Urinary bladder (tissue), 4 donors: ENCODE results near the gene ZNF143. TPM values are rescaled to one million over a fixed set of nuclear protein-coding genes. Genes with fewer than 3 reads are reported as not detected.

Source experiments
- DNase-seq: peaks from one replicate; pipeline ENCODE4 v3.0.0-alpha.2; 2015; ENCODE audit errors: extremely low spot score
- H3K27ac ChIP-seq: one replicate; pipeline ENCODE4 v1.5.1; 2013; ENCODE audit warnings: low read depth, mild to moderate bottlenecking, moderate library complexity
- H3K36me3 ChIP-seq: one replicate; pipeline ENCODE4 v1.6.1; 2013; ENCODE audit warnings: mild to moderate bottlenecking, moderate library complexity; ENCODE audit not compliant: insufficient read depth
- H3K4me1 ChIP-seq: one replicate; pipeline ENCODE4 v1.6.1; 2013; ENCODE audit warnings: mild to moderate bottlenecking, moderate library complexity; ENCODE audit not compliant: insufficient read depth
- H3K4me3 ChIP-seq: one replicate; pipeline ENCODE4 v1.5.1; 2013; ENCODE audit warnings: low read depth, low read length
- WGBS: extraction: QIAGEN DNeasy Blood & Tissue Kit; methylation state at CpG from one replicate; pipeline ENCODE4 v1.1.7; 2013; 5-methylcytosine and 5-hydroxymethylcytosine counted together
- polyA plus RNA-seq: library from polyadenylated mRNA; stranded (reverse); fragments of 200-250 nt; gene quantifications from one replicate; pipeline ENCODE4 v1.2.3, GENCODE V29; 2013
- total RNA-seq: library from RNA; depleted of rRNA; stranded (reverse); fragments of >200 nt; gene quantifications from one replicate; pipeline ENCODE4 v1.2.3, GENCODE V29; 2014
- donor health status: healthy with polysubstance abuse.
- donor health status: healthy.

The ZNF143 gene
- total and polyA plus RNA-seq, 2 donors, result 23.4 to 28.8 TPM

DNA sequence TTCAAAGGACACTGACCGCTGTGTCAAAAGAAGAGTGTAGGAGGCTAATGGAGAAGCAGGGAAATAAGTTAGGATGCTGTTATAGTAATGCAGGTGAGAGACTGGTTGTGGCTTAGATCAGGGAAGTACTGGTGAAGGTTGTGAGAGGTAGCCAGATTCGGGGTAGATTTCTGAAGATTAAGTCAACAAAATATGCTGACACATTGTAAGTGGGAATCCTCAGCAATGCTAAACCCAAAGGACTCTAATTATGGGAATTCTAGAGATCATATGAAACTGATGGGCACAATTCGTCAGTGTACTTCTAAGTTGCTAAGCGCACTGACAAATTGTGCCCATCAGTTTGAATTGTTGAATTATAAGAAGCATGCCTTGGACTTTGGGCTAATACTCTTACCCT, 10.0 kb downstream of the ZNF143 start:
- Histone ChIP-seq H3K27ac (no peak overlapping the region), H3K4me1 (no peaks in the 10 kb centered on the region), H3K4me3 (no peak overlapping the region), H3K36me3 (peaks cover 7% of the 10 kb centered on the region)
- 90% methylated on average over 4 of the region's 4 CpGs for WGBS
- no peak for DNase-seq

DNA sequence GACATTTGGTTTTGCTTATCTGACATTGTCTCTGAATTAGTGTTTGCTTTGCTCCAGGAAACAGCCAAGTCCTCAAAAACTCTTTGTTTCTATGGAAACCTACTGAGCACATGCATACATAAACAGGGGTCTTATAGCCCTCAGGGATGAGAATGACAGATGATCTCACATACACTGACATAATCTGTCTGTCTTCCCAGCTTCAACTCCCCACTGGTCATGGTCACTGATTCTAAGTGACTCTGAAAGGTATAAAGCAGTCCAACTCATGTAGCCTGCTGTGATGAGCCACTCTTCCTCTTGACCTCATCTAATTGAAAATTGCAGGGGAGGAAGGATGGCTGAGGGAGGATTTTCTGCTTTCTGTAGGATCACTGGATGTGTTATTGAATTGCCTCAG, 12.6 kb downstream of the ZNF143 start:
- Histone ChIP-seq H3K4me3 (no peak overlapping the region), H3K27ac (no peak overlapping the region), H3K4me1 (no peaks in the 10 kb centered on the region), H3K36me3 (peaks cover 5% of the 10 kb centered on the region)
- no peak for DNase-seq

DNA sequence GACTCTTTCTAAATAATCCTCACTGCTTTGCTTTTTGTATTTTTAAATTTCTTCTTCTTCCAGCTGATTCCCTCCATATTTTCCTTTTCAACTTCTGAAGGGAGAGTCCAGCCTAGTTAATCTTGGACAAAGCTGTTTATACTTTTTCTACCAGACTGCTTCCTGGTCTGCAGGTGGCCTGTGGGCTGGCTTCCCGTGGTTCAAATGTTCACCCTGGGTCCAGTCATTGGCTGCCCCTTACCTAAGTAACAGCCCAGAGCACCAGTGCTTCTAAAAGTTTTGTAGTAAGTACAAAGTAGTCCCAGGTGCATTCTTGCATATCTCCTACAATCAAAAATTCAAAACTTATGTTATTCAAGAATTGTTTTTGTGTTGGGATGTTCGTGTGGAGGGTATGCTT, 19.1 kb downstream of the ZNF143 start:
- no peak overlapping the region for H3K27ac ChIP-seq
- no peak overlapping the region for H3K4me3 ChIP-seq
- no peak for DNase-seq
- peaks cover 7% of the 10 kb centered on the region for H3K36me3 ChIP-seq
- 81% methylated on average over 2 of the region's 2 CpGs for whole genome bisulfite sequencing
- no peaks in the 10 kb centered on the region for H3K4me1 ChIP-seq

DNA sequence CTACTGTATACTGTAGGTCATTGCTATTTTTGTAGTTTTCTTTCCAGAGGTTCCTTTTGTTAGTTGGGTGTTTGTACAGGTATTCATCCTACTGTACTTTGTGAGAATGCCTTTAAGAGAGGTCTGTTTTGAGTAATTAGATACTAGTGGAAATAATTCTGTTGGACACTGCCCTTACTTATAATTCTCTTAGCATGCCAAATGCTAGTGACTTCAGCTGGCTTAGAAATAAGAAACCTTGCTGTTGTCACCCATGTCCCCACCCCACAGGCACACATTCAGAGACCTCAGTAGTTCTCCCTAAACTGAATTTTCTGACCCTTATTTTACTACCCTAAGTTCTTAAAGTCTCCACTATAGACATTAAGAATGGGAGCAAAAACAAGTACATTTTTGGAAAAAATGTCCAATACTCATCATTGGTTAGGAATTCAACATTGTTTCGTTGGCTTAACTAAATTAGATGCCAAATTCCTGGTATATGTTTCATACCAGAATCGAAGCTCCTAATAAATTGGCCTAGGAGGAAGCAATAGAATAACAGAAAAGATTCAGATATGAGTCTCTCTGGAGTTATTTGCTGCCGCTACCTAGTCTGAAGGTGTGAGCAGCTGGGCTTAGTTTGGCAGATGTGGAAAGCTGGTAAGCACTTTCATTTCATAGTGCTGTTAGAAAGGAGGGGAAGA, 28.4 kb downstream of the ZNF143 start:
- Histone ChIP-seq H3K4me3 (no peak overlapping the region), H3K4me1 (no peaks in the 10 kb centered on the region), H3K36me3 (peaks cover 1% of the 10 kb centered on the region), H3K27ac (no peak overlapping the region)
- DNase-seq, result no peak
- WGBS, result 69% methylated on average over 3 of the region's 3 CpGs

DNA sequence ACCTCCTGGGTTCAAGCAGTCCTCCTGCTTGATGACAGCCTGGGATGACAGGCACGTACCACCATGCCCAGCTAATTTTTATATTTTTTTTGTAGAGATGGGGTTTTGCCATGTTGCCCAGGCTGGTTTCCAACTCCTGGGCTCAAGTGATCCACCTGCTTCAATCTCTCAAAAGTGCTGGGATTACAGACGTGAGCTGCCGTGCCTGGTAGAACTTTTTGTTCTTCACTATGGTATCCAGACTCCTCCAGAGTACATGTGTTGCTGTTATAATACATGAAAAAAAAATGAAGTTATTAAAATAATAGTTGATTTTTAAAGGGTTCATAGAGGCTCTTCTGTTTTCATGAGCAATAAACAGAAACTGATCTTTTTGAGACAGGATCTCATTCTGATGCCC, 29.6 kb downstream of the ZNF143 start:
- H3K27ac ChIP-seq, result no peak overlapping the region
- no peak for DNase-seq
- H3K4me3 ChIP-seq, result no peak overlapping the region
- no peaks in the 10 kb centered on the region for H3K4me1 ChIP-seq
- WGBS, result 99% methylated on average over 3 of the region's 3 CpGs
- H3K36me3 ChIP-seq, result peaks cover 2% of the 10 kb centered on the region

DNA sequence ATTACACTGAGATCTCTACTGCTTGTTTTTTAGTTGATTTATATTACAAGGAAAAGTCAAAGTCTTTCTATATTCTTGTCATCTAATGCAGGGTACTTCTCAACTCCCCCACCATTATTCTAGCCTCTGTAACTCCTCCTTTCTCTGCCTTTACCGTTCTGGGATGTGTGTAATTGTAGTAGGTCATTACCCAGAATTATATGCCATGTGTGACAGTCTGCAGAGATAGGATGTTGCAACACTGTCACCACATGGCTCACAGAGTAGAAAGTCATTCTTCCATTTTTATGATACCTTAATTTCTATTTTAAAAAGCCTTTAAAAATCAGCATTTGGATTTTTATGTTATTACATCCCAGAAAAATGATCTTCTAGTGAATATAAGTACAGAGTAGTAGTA, 32.7 kb downstream of the ZNF143 start:
- H3K4me1 ChIP-seq, result no peaks in the 10 kb centered on the region
- peaks cover 8% of the 10 kb centered on the region for H3K36me3 ChIP-seq
- 42% methylated on average over 1 of the region's 1 CpG for WGBS
- no peak overlapping the region for H3K27ac ChIP-seq
- no peak for DNase-seq
- no peak overlapping the region for H3K4me3 ChIP-seq

DNA sequence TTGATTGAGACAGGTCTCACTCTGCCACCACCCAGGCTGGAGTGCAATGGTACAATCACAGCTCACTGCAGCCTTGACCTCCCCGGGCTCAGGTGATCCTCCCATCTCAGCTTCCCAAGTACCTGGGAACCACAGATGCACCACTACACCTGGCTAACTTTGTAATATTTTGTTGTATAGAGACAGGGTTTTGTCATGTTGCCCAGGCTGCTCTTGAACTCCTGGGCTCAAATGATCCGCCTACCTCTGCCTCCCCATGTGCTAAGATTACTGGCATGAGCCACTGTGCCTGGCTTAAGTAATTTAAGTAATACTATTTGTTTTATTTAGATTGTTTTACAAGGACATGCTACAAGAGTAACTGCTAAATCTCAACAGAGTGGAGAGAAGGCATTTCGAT, 33.5 kb downstream of the ZNF143 start:
- DNase-seq, result no peak

DNA sequence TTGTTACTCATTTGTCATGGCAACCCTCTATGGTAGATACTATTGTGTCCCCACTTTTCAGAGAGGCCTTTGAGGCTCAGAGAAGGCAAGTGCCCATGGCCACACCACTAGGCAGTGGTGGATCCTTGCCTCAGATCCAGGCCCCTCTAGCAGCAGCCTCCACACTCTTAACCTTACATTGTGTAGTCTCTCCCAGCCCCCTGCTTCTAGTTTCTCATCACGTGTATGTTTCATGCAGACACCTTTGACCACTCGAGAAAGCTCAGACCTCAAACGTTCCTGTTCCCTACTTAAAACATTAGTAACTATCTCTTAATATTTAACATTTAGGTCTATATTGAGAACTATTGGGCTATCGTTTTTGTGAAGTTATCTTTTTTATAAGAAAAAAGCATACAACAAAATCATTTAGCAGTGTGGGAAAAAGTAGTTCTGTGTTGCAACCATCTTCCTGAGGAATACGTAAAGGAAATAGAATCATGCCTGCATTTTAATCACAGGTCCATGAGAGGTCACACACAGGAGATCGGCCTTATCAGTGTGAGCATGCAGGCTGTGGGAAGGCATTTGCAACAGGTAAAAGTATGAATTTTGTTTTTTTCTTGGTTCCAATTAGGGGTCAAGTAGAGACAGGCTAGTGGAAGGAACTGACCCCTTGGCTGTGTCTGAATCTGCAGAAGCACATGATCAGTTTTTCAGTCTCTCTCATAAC, 35.1 kb downstream of the ZNF143 start:
- DNase-seq, result no peak
- WGBS, result 87% methylated on average over 6 of the region's 6 CpGs
- H3K36me3 ChIP-seq, result peaks cover 8% of the 10 kb centered on the region

More for the DNA sequence above, 33.5 kb downstream of the ZNF143 start:
- Histone ChIP-seq H3K4me1 (no peaks in the 10 kb centered on the region), H3K27ac (no peak overlapping the region), H3K4me3 (no peak overlapping the region), H3K36me3 (peaks cover 8% of the 10 kb centered on the region)
- WGBS, result 96% methylated on average over 3 of the region's 3 CpGs

DNA sequence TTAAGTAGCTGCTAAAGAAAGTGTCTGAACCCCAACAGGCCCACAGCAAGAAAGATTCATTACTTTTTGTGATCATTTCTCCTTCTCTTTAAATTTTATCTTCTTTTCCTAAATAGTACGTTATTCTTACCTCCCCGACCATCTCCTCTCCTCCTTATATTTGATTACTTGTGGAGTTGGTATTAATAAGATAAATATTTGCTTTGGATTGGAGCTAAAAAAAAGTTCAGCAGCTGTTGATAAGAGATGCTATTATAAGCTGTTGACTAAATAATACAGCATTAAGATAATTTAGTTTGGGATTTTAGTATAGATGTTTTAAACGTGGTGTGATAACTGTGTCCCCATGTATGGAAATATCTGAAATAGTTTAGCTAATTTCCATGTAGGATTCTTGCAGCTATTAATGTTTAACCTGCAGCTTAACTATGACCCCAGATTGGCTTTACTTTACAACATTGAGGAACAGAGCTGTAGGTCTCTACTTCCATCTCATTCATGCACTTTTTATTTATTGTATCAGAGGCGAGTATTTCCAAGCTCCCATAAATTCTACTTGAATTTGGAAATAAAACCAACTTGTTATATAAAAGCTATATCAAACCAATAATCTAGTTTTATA, 37.8 kb downstream of the ZNF143 start:
- no peak overlapping the region for H3K27ac ChIP-seq
- H3K36me3 ChIP-seq, result peaks cover 8% of the 10 kb centered on the region
- DNase-seq, result no peak
- H3K4me3 ChIP-seq, result no peak overlapping the region
- 49% methylated on average over 4 of the region's 4 CpGs for WGBS
- no peaks in the 10 kb centered on the region for H3K4me1 ChIP-seq

More for the DNA sequence above, 35.1 kb downstream of the ZNF143 start:
- H3K4me1 ChIP-seq, result no peaks in the 10 kb centered on the region
- H3K4me3 ChIP-seq, result no peak overlapping the region
- no peak overlapping the region for H3K27ac ChIP-seq

DNA sequence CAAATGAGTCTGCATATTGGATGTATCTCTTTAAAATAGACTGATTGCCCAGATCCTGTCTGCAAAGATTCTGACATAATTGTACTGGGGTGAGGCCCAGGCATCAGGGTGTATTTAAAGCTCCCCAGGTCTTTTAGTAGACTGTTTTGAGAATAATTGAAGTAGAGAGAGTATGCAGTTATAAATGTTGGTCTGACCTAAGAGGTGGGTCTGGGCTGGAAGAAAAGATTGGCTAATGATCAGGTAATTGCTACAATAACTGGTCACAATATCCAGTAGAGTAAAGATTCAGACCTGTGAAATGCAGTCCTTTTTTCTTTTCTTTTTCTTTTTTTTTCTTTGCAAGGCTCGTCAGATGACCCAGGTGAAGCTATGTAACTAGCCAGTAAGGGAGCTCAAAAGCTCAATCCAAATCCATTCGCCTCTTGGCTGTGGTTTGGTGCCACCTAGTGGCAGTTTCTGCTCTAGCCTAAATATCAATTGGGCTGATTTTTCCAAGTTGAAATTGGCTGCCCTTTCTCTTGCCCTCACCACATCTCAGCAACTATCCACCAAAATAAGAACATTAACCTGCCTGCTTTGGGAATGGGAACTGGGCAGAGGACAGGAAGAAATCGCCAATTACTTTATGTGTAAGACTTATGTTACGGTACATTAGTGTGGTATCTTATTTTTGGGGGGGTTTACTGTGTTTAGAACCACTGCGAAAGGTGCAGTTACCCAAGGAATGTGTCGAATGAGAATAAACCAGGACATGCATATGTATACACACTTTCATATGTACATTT, 45.9 kb downstream of the ZNF143 start:
- 42% methylated on average over 6 of the region's 6 CpGs for WGBS
- Histone ChIP-seq H3K36me3 (no peaks in the 10 kb centered on the region), H3K4me1 (no peaks in the 10 kb centered on the region), H3K4me3 (no peak overlapping the region), H3K27ac (no peak overlapping the region)
- no peak for DNase-seq

DNA sequence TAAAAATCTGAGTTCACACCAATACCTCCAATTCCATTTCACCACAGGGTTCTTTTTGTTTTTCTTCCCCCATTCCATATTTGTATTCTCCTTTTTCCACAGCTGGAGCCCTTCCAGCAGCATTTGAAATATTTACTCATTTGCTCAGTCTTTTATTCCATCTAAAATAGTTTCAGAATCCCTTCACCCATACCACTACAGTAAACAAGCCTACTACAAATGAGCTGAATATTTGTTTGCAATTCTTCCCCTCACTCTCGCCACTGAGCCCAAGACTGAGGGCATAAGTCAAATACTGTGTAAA, 46.4 kb downstream of the ZNF143 start:
- Histone ChIP-seq H3K4me3 (no peak overlapping the region), H3K36me3 (no peaks in the 10 kb centered on the region), H3K4me1 (no peaks in the 10 kb centered on the region), H3K27ac (no peak overlapping the region)
- no peak for DNase-seq
- WGBS, result 80% methylated on average over 1 of the region's 1 CpG

DNA sequence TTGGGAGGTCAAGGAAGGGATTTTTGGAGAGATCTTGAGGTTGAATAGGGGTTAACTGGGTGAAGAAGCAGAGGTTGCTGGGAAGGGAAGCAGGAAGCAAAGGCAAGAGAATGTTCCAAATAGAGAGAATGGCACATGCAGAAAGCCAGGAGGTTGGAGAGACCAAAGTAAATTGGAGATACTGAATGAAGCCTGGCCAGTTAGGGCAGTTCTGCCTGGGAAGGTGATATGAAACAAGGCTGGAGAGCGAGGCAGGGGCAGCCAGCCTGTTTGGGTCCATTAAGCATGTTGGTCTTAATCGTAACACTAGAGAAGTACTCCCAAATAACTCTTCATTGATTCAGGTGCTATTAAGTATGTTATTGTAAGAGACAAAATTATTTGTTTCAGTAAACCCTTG, 48.2 kb downstream of the ZNF143 start:
- H3K4me1 ChIP-seq, result no peaks in the 10 kb centered on the region
- H3K4me3 ChIP-seq, result no peak overlapping the region
- H3K27ac ChIP-seq, result no peak overlapping the region
- 94% methylated on average over 2 of the region's 2 CpGs for WGBS
- H3K36me3 ChIP-seq, result peaks cover 2% of the 10 kb centered on the region
- DNase-seq, result no peak

DNA sequence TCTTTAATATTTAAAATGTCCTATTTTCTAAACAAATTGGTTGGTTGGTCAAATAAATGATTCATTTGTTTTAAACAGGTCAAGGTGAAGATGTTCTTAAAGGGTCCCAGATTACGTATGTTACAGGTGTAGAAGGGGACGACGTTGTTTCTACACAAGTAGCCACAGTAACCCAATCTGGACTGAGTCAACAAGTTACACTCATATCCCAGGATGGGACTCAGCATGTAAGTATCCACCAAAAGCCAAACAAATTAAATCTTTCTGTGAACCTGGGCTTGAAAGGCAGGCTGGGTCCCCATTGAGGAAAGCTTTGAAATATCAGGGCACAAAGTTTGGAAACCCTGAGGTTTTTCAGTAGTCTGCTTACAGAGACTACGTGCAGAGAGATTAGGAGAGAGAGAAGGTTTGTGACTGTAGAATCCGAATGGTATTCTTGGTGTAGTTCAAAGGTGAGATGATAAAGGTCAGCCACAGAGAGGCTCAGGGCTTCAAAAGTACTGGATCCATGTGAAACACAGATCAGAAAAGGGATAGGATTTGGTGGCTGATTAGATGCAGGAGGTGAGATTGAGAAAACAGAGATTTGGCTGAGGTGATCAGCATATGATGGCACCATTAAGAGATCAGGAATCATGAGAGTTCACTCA, 51.7 kb downstream of the ZNF143 start:
- peaks cover 2% of the 10 kb centered on the region for H3K36me3 ChIP-seq
- no peak overlapping the region for H3K27ac ChIP-seq
- WGBS, result 93% methylated on average over 5 of the region's 5 CpGs
- no peaks in the 10 kb centered on the region for H3K4me1 ChIP-seq
- H3K4me3 ChIP-seq, result no peak overlapping the region
- DNase-seq, result no peak
